HG03103 (cell line): ENCODE measurements around the gene AFG1L.
A peak's percentile ranks its signal among the peaks of the same experiment; 100 is the strongest.
"Not testable (repeated sequence)": the region's sequence is repeated elsewhere in the genome, so short reads cannot be mapped to it uniquely, and the experiment has no call there.

Experiments used
- ATAC-seq: cut with Tn5 transposase; IDR thresholded peaks from one replicate; pipeline ENCODE4 v1.9.1; 2021; ENCODE audit warnings: low read depth; ENCODE audit not compliant: unreplicated experiment

Gene AFG1L

GRCh38 chr6:108348655-108349349 lies 53.9 kb downstream of the AFG1L start:
- peak; percentile 78 for ATAC-seq

GRCh38 chr6:108350528-108350927 lies 55.7 kb downstream of the AFG1L start:
- no peak for ATAC-seq

GRCh38 chr6:108353853-108354252 lies 59.0 kb downstream of the AFG1L start:
- ATAC-seq, result no peak

GRCh38 chr6:108355120-108355519 lies 60.3 kb downstream of the AFG1L start:
- no peak for ATAC-seq

GRCh38 chr6:108355890-108356289 lies 61.0 kb downstream of the AFG1L start:
- no peak for ATAC-seq

GRCh38 chr6:108359901-108360882 lies 65.3 kb downstream of the AFG1L start:
- no peak for ATAC-seq

GRCh38 chr6:108360919-108361311 lies 66.1 kb downstream of the AFG1L start:
- no peak for ATAC-seq

- no peak for ATAC-seq
Measured at GRCh38 chr6:108361312-108361932, 66.6 kb downstream of the AFG1L start.

GRCh38 chr6:108362455-108362854 lies 67.6 kb downstream of the AFG1L start:
- no peak for ATAC-seq

- ATAC-seq, result no peak
Measured at GRCh38 chr6:108363113-108363512, 68.3 kb downstream of the AFG1L start.

GRCh38 chr6:108363889-108364313 lies 69.0 kb downstream of the AFG1L start:
- ATAC-seq, result no peak

GRCh38 chr6:108364470-108364869 lies 69.6 kb downstream of the AFG1L start:
- ATAC-seq, result no peak

GRCh38 chr6:108365478-108365877 lies 70.6 kb downstream of the AFG1L start:
- no peak for ATAC-seq

GRCh38 chr6:108366236-108366635 lies 71.4 kb downstream of the AFG1L start:
- ATAC-seq, result no peak

- ATAC-seq, result no peak
Measured at GRCh38 chr6:108368431-108369030, 73.7 kb downstream of the AFG1L start.

GRCh38 chr6:108380876-108381275 lies 86.0 kb downstream of the AFG1L start:
- no peak for ATAC-seq

GRCh38 chr6:108383981-108384380 lies 89.1 kb downstream of the AFG1L start:
- no peak for ATAC-seq

- not testable (repeated sequence) for ATAC-seq
Measured at GRCh38 chr6:108389190-108389589, 94.3 kb downstream of the AFG1L start.

- no peak for ATAC-seq
Measured at GRCh38 chr6:108395297-108395696, 100.4 kb downstream of the AFG1L start.

- no peak for ATAC-seq
Measured at GRCh38 chr6:108403236-108403635, 108.4 kb downstream of the AFG1L start.

GRCh38 chr6:108406943-108407342 lies 112.1 kb downstream of the AFG1L start:
- no peak for ATAC-seq
